Fibroblast of lung (primary cell): Measurements from ENCODE around the gene DDX42. TPM values are rescaled to one million over a fixed set of nuclear protein-coding genes. Genes with fewer than 3 reads are reported as not detected.
A peak's percentile ranks its signal among the peaks of the same experiment; 100 is the strongest.

Experiments used
- DNase-seq, 2 donors: peaks; one replicate each; pipeline versions ENCODE4 v3.0.0 to v3.0.0-alpha.2; 2010; ENCODE audit warnings: low read depth in 2 of 2
- H2AFZ ChIP-seq: 2 replicates; pipeline ENCODE4 v1.5.1; 2012; ENCODE audit warnings: low read length, control low read depth, inconsistent platforms
- H3K27ac ChIP-seq: 2 replicates; pipeline ENCODE4 v1.5.1; 2011; ENCODE audit warnings: low read length, control low read depth; ENCODE audit not compliant: insufficient read depth
- H3K27me3 ChIP-seq: 2 replicates; pipeline ENCODE4 v1.5.1; 2011; ENCODE audit warnings: mild to moderate bottlenecking, low read length; ENCODE audit not compliant: control insufficient read depth, insufficient read depth
- H3K36me3 ChIP-seq: 2 replicates; pipeline ENCODE4 v1.5.1; 2011; ENCODE audit warnings: low read length; ENCODE audit not compliant: control insufficient read depth, insufficient read depth
- H3K4me1 ChIP-seq: 2 replicates; pipeline ENCODE4 v1.5.1; 2011; ENCODE audit warnings: low read length; ENCODE audit not compliant: control insufficient read depth, insufficient read depth; ENCODE audit errors: extremely low read depth
- H3K4me2 ChIP-seq: 2 replicates; pipeline ENCODE4 v1.5.1; 2011; ENCODE audit warnings: low read length, control low read depth; ENCODE audit not compliant: insufficient read depth; ENCODE audit errors: extremely low read depth
- H3K4me3 ChIP-seq, 4 experiments: fragments of 200-600 bp in 1 of 4; sonication (generic) in 1 of 4; replicated peaks in 1 of 4; 2 replicates each; pipeline ENCODE4 v1.5.1; 2011 to 2016; ENCODE audit warnings: low read length in 4 of 4, low read depth in 3 of 4, mild to moderate bottlenecking in 3 of 4, control low read depth in 2 of 4, inconsistent platforms in 1 of 4, mixed read lengths in 1 of 4; ENCODE audit not compliant: insufficient read depth in 1 of 4; ENCODE audit errors: control extremely low read depth in 1 of 4
- H3K79me2 ChIP-seq: 2 replicates; pipeline ENCODE4 v1.5.1; 2012; ENCODE audit warnings: mild to moderate bottlenecking, low read length, inconsistent platforms; ENCODE audit not compliant: control insufficient read depth, insufficient read depth
- H3K9ac ChIP-seq: 2 replicates; pipeline ENCODE4 v1.5.1; 2011; ENCODE audit warnings: mild to moderate bottlenecking, low read length, control low read depth; ENCODE audit not compliant: insufficient read depth
- H3K9me3 ChIP-seq: 2 replicates; pipeline ENCODE4 v1.5.1; 2012; ENCODE audit warnings: low read depth, low read length; ENCODE audit not compliant: control insufficient read depth, insufficient read depth
- H4K20me1 ChIP-seq: 2 replicates; pipeline ENCODE4 v1.5.1; 2011; ENCODE audit warnings: low read length; ENCODE audit not compliant: control insufficient read depth, insufficient read depth; ENCODE audit errors: extremely low read depth
- CTCF ChIP-seq, 2 donors: IDR thresholded peaks in 1 of 2; conservative IDR thresholded peaks in 1 of 2; 1 replicate in 1 of 2; 2 replicates in 1 of 2; pipeline ENCODE4 v1.5.1; 2011 to 2012; ENCODE audit warnings: low read length in 2 of 2, control low read depth in 1 of 2, inconsistent platforms in 1 of 2, low read depth in 1 of 2, mild to moderate bottlenecking in 1 of 2
- EZH2 ChIP-seq: IDR thresholded peaks from 2 replicates; pipeline ENCODE4 v1.5.1; 2012; ENCODE audit warnings: low read length, control low read depth, mild to moderate bottlenecking; ENCODE audit errors: missing control alignments
- polyA plus RNA-seq, 2 donors: library from polyadenylated mRNA; depleted of rRNA in 1 of 2; stranded (reverse) in 1 of 2; unstranded in 1 of 2; fragments of >200 nt; gene quantifications; 2 replicates each; pipeline ENCODE4 v1.2.1, GENCODE V29; 2011 to 2012; ENCODE audit warnings: missing spikeins in 1 of 2
- total RNA-seq: library from RNA; depleted of rRNA; stranded (reverse); fragments of >200 nt; gene quantifications from 2 replicates; pipeline ENCODE4 v1.2.1, GENCODE V29; 2014

The DDX42 gene
- total and polyA plus RNA-seq, 2 donors (not counting 1 experiment from before 2014, with no cell fraction given): 61.8 to 81.5 TPM

- Histone ChIP-seq H3K9ac (no peak overlapping the region), H3K9me3 (no peaks in the 10 kb centered on the region), H3K27ac (no peak overlapping the region), H3K36me3 (peaks cover 4% of the 10 kb centered on the region), H3K4me2 (no peak overlapping the region), H3K79me2 (peaks cover 90% of the 10 kb centered on the region), H3K4me1 (no peaks in the 10 kb centered on the region), H3K4me3 (peak overlapping the region in 1 of 4 experiments; percentile 14), H4K20me1 (no peaks in the 10 kb centered on the region), H3K27me3 (no peaks in the 10 kb centered on the region), H2AFZ (no peak overlapping the region)
- TF ChIP-seq EZH2 (no peak), CTCF (conservative IDR thresholded peaks at IDR 0.05 in 1 of 2, IDR thresholded peaks at IDR 0.05 in 1 of 2; ENCODE audit: low read depth in 1 of 2, low read length in 2 of 2) (no peak)
- no peak for DNase-seq
Measured at GRCh38 chr17:63780928-63781327, 7.0 kb downstream of the DDX42 start.

- Histone ChIP-seq H2AFZ (no peak overlapping the region), H3K36me3 (peaks cover 9% of the 10 kb centered on the region), H3K27ac (no peak overlapping the region), H3K79me2 (peaks cover 78% of the 10 kb centered on the region), H3K9me3 (no peaks in the 10 kb centered on the region), H4K20me1 (no peaks in the 10 kb centered on the region), H3K27me3 (no peaks in the 10 kb centered on the region), H3K4me2 (no peak overlapping the region), H3K4me1 (no peaks in the 10 kb centered on the region), H3K9ac (no peak overlapping the region), H3K4me3 (no peak overlapping the region)
- DNase-seq: no peak
- TF ChIP-seq CTCF (conservative IDR thresholded peaks at IDR 0.05 in 1 of 2, IDR thresholded peaks at IDR 0.05 in 1 of 2; ENCODE audit: low read depth in 1 of 2, low read length in 2 of 2): no peak
- TF ChIP-seq EZH2: no peak
Measured at GRCh38 chr17:63783522-63783921, 9.6 kb downstream of the DDX42 start.

GRCh38 chr17:63785556-63785955, 11.6 kb downstream of the DDX42 start:
- H3K9me3 ChIP-seq: no peaks in the 10 kb centered on the region
- H3K4me2 ChIP-seq: no peak overlapping the region
- H3K9ac ChIP-seq: no peak overlapping the region
- no peak for TF ChIP-seq EZH2
- TF ChIP-seq CTCF (conservative IDR thresholded peaks at IDR 0.05 in 1 of 2, IDR thresholded peaks at IDR 0.05 in 1 of 2; ENCODE audit: low read depth in 1 of 2, low read length in 2 of 2): no peak
- H3K79me2 ChIP-seq: peaks cover 72% of the 10 kb centered on the region
- peaks cover 10% of the 10 kb centered on the region for H3K36me3 ChIP-seq
- no peaks in the 10 kb centered on the region for H3K4me1 ChIP-seq
- peak; percentile 31 to 76 for DNase-seq
- no peaks in the 10 kb centered on the region for H4K20me1 ChIP-seq
- H2AFZ ChIP-seq: no peak overlapping the region
- H3K27me3 ChIP-seq: no peaks in the 10 kb centered on the region
- H3K4me3 ChIP-seq: no peak overlapping the region
- no peak overlapping the region for H3K27ac ChIP-seq
